Vagina (tissue), 2 donors: ENCODE measurements around the gene MKS1.

Experiments
- CTCF ChIP-seq, 3 experiments: fragments of 450-650 bp in 2 of 3; fragments of 200-600 bp in 1 of 3; sonication (generic) in 1 of 3; IDR thresholded peaks; one replicate each; pipeline ENCODE4 v1.5.1; 2017 to 2019; ENCODE audit warnings: antibody characterized with exemption in 3 of 3, mild to moderate bottlenecking in 2 of 3, moderate library complexity in 2 of 3
- POLR2A ChIP-seq, 2 donors: fragments of 450-650 bp; IDR thresholded peaks; one replicate each; pipeline ENCODE4 v1.6.1; 2017; ENCODE audit warnings: antibody characterized with exemption in 2 of 2, mild to moderate bottlenecking in 2 of 2, moderate library complexity in 2 of 2

- TF ChIP-seq POLR2A (IDR thresholded peaks at IDR 0.05), result no peak
- no peak for TF ChIP-seq CTCF (IDR thresholded peaks at IDR 0.05)
Observed at GRCh38 chr17:58170622-58171021, 48.4 kb downstream of the MKS1 start.
